ENCODE results near the gene TP53TG3. TPM values are rescaled to one million over a fixed set of nuclear protein-coding genes. Genes with fewer than 3 reads are reported as not detected.
"Not testable (repeated sequence)": the region's sequence is repeated elsewhere in the genome, so short reads cannot be mapped to it uniquely, and the experiment has no call there.

TP53TG3 gene
- total RNA-seq, 1 experiment from 2014 or later: not detected

- H3K4me3 ChIP-seq (ENCODE audit: low read depth, low read length); H3K4me1 ChIP-seq; CTCF ChIA-PET; H3K9me3 ChIP-seq; H3K27me3 Mint-ChIP-seq (ENCODE audit: insufficient read depth, unreplicated experiment); H3K9me3 Mint-ChIP-seq (ENCODE audit: unreplicated experiment); H3K36me3 Mint-ChIP-seq (ENCODE audit: insufficient read depth, unreplicated experiment); BruUV-seq (replicated peaks); H3K4me3 Mint-ChIP-seq (ENCODE audit: unreplicated experiment); POLR2A ChIA-PET; H3K27me3 ChIP-seq (replicated peaks; ENCODE audit: control insufficient read depth, insufficient read depth, low read length); H3K36me3 ChIP-seq (ENCODE audit: control insufficient read depth, insufficient read depth, low read length); H3K4me1 Mint-ChIP-seq (ENCODE audit: low read depth, unreplicated experiment); intact Hi-C loops (cut with micrococcal nuclease; ENCODE audit: unreplicated experiment); H3K27ac Mint-ChIP-seq (ENCODE audit: unreplicated experiment); DNase-seq: not testable (repeated sequence)
Observed at GRCh38 chr16:32637614-32638013, 38.4 kb downstream of the TP53TG3 start.

- not testable (repeated sequence) for H3K4me1 Mint-ChIP-seq (ENCODE audit: low read depth, unreplicated experiment)
Observed at GRCh38 chr16:32632096-32632495, 43.9 kb downstream of the TP53TG3 start.

More at GRCh38 chr16:32632096-32632495, 43.9 kb downstream of the TP53TG3 start:
- intact Hi-C loops (cut with micrococcal nuclease; ENCODE audit: unreplicated experiment); H3K9me3 ChIP-seq; H3K4me3 ChIP-seq (ENCODE audit: low read depth, low read length); POLR2A ChIA-PET; H3K4me1 ChIP-seq; H3K27me3 Mint-ChIP-seq (ENCODE audit: insufficient read depth, unreplicated experiment); H3K36me3 ChIP-seq (ENCODE audit: control insufficient read depth, insufficient read depth, low read length); H3K4me3 Mint-ChIP-seq (ENCODE audit: unreplicated experiment); DNase-seq; H3K9me3 Mint-ChIP-seq (ENCODE audit: unreplicated experiment); H3K27me3 ChIP-seq (replicated peaks; ENCODE audit: control insufficient read depth, insufficient read depth, low read length); CTCF ChIA-PET; H3K27ac Mint-ChIP-seq (ENCODE audit: unreplicated experiment); H3K36me3 Mint-ChIP-seq (ENCODE audit: insufficient read depth, unreplicated experiment); BruUV-seq (replicated peaks): not testable (repeated sequence)
